ENCODE data around the gene MB21D2.

- no peak for TF ChIP-seq POLR2AphosphoS5 (IDR thresholded peaks at IDR 0.05; ENCODE audit: low read depth, low read length)
- no peak for TF ChIP-seq REST (IDR thresholded peaks at IDR 0.05; ENCODE audit: insufficient read depth in 1 of 2, low read depth in 2 of 2, low read length in 2 of 2)
Observed at GRCh38 chr3:192889679-192890078, 28.0 kb downstream of the MB21D2 start.
